Measurements from ENCODE around the gene APC2. TPM values are rescaled to one million over a fixed set of nuclear protein-coding genes. Genes with fewer than 3 reads are reported as not detected.
"Not testable (repeated sequence)": the region's sequence is repeated elsewhere in the genome, so short reads cannot be mapped to it uniquely, and the experiment has no call there.

APC2 gene
- total RNA-seq, 2 donors from 2014 or later = 0.05 to 2.2 TPM

GRCh38 chr19:1438035-1438932, 11.6 kb upstream of the APC2 start, which contains the start of gene RPS15:
Gene RPS15, plus strand, starts transcription at chr19:1438396. Its CDS starts 30 bp downstream, at chr19:1438426.
- H3K9me3 ChIP-seq = no peaks in the 10 kb centered on the region
- intact Hi-C loops (cut with DNase I) = loop anchor here (5.0 kb wide), 1 partner anchor 161 kb away; the partner anchor contains the start of gene FAM174C
- no peaks in the 10 kb centered on the region for H3K27me3 ChIP-seq (replicated peaks; ENCODE audit: insufficient read depth)
- H3K4me3 ChIP-seq = peak within 1 kb of the TSS; percentile 71 to 88
- H3K36me3 ChIP-seq = peaks cover 4 to 28% of the 10 kb centered on the region in 2 donors
- WGBS = 2% methylated on average over 80 of the region's 100 CpGs
- peaks cover 14% of the 10 kb centered on the region for H3K4me1 ChIP-seq (replicated peaks)
- peak; percentile 92 for DNase-seq (ENCODE audit: low spot score)
- H3K27ac ChIP-seq = peak within 1 kb of the TSS; percentile 73 to 81
- TF ChIP-seq POLR2AphosphoS5 (IDR thresholded peaks at IDR 0.05) (peak; percentile 99), POLR2A (IDR thresholded peaks at IDR 0.05) (peak; percentile 84), CTCF (IDR thresholded peaks at IDR 0.05) (peak; percentile 95 to 99 (median 98))

- no peaks in the 10 kb centered on the region for H3K27me3 ChIP-seq (replicated peaks; ENCODE audit: insufficient read depth)
- intact Hi-C loops (cut with DNase I) = loop anchor here (5.0 kb wide), 1 partner anchor 162 kb away; the partner anchor contains the start of gene FAM174C
- no peaks in the 10 kb centered on the region for H3K9me3 ChIP-seq
- WGBS = under 1% methylated on average over 22 of the region's 26 CpGs
- no peak for DNase-seq (ENCODE audit: low spot score)
- H3K4me3 ChIP-seq = peak overlapping the region; percentile 71 to 88
- H3K27ac ChIP-seq = peak overlapping the region; percentile 73 to 81
- TF ChIP-seq CTCF (IDR thresholded peaks at IDR 0.05) (no peak), POLR2A (IDR thresholded peaks at IDR 0.05) (no peak), POLR2AphosphoS5 (IDR thresholded peaks at IDR 0.05) (no peak)
- peaks cover 4 to 21% of the 10 kb centered on the region in 2 donors for H3K36me3 ChIP-seq
- peaks cover 14% of the 10 kb centered on the region for H3K4me1 ChIP-seq (replicated peaks)
Observed at GRCh38 chr19:1438933-1439354, 11.0 kb upstream of the APC2 start.

GRCh38 chr19:1439525-1440417, 10.2 kb upstream of the APC2 start:
- peaks cover 4 to 13% of the 10 kb centered on the region in 2 donors for H3K36me3 ChIP-seq
- 75% methylated on average over 57 of the region's 57 CpGs for WGBS
- H3K4me1 ChIP-seq (replicated peaks) = peaks cover 14% of the 10 kb centered on the region
- not testable (repeated sequence) for H3K27me3 ChIP-seq (replicated peaks; ENCODE audit: insufficient read depth); DNase-seq (ENCODE audit: low spot score); H3K9me3 ChIP-seq
- peak overlapping the region; percentile 71 to 88 for H3K4me3 ChIP-seq
- intact Hi-C loops (cut with DNase I) = loop anchor here (5.0 kb wide), 1 partner anchor 162 kb away; the partner anchor contains the start of gene FAM174C
- H3K27ac ChIP-seq = peak overlapping the region in 1 of 2 donors; percentile 81

DNA sequence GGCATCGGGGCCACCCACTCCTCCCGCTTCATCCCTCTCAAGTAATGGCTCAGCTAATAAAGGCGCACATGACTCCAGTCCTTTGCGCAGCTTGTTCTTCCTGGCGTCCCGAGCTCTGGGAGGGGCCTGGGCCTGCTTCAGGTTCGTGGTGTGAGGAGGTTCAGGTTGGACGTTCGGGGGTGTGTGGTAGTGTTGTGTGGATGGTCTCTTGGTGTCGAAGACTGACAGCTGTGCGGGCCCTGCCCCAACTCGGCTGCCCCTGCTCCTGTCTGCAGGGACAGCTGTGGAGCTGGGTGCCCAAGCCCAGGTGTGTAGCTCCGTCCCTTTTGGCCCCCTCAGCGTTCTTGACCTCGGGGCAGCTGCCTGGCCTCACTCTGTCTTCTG, 9.5 kb upstream of the APC2 start:
- DNase-seq (ENCODE audit: low spot score) = no peak
- intact Hi-C loops (cut with DNase I) = no loop called here
- 78% methylated on average over 15 of the region's 15 CpGs for WGBS
- Histone ChIP-seq H3K36me3 (peaks cover 4 to 13% of the 10 kb centered on the region in 2 donors), H3K9me3 (no peaks in the 10 kb centered on the region), H3K4me1 (replicated peaks) (peaks cover 16% of the 10 kb centered on the region), H3K4me3 (no peak overlapping the region), H3K27me3 (replicated peaks; ENCODE audit: insufficient read depth) (no peaks in the 10 kb centered on the region), H3K27ac (no peak overlapping the region)
- TF ChIP-seq CTCF (IDR thresholded peaks at IDR 0.05) (no peak), POLR2AphosphoS5 (IDR thresholded peaks at IDR 0.05) (no peak), POLR2A (IDR thresholded peaks at IDR 0.05) (no peak)

- peaks cover 3% of the 10 kb centered on the region for H3K27me3 ChIP-seq (replicated peaks; ENCODE audit: insufficient read depth)
- H3K4me1 ChIP-seq (replicated peaks) = peaks cover 19% of the 10 kb centered on the region
- TF ChIP-seq POLR2AphosphoS5 (IDR thresholded peaks at IDR 0.05) = no peak
- TF ChIP-seq POLR2A (IDR thresholded peaks at IDR 0.05) = no peak
- no peak for TF ChIP-seq CTCF (IDR thresholded peaks at IDR 0.05)
- 93% methylated on average over 9 of the region's 9 CpGs for WGBS
- H3K27ac ChIP-seq = no peak overlapping the region
- no peak for DNase-seq (ENCODE audit: low spot score)
- H3K36me3 ChIP-seq = peaks cover 4 to 13% of the 10 kb centered on the region in 2 donors
- intact Hi-C loops (cut with DNase I) = no loop called here
- no peak overlapping the region for H3K4me3 ChIP-seq
- H3K9me3 ChIP-seq = no peaks in the 10 kb centered on the region
Observed at GRCh38 chr19:1441022-1441426, 8.9 kb upstream of the APC2 start.

Measured in prostate gland (tissue), 2 donors.